Thyroid gland (tissue), 4 donors: Measurements from ENCODE around the gene RUSC1. TPM values are rescaled to one million over a fixed set of nuclear protein-coding genes. Genes with fewer than 3 reads are reported as not detected.
"Not testable (repeated sequence)": the region's sequence is repeated elsewhere in the genome, so short reads cannot be mapped to it uniquely, and the experiment has no call there.

ENCODE experiments used
- DNase-seq, 2 donors: peaks; one replicate each; pipeline ENCODE4 v3.0.0-alpha.2; 2019
- H3K27ac ChIP-seq, 3 donors: fragments of 200-600 bp; sonication (generic); 1 replicate in 2 of 3; 2 replicates in 1 of 3; pipeline ENCODE4 v1.5.1; 2016 to 2019; ENCODE audit warnings: mild to moderate bottlenecking in 1 of 3, moderate library complexity in 1 of 3
- H3K27me3 ChIP-seq: fragments of 200-600 bp; sonication (generic); one replicate; pipeline ENCODE4 v1.5.1; 2019
- H3K36me3 ChIP-seq, 2 donors: fragments of 200-600 bp; sonication (generic); one replicate each; pipeline ENCODE4 v1.5.1; 2016 to 2019
- H3K4me1 ChIP-seq, 2 donors: fragments of 200-600 bp; sonication (generic); one replicate each; pipeline ENCODE4 v1.5.1; 2017 to 2019
- H3K4me3 ChIP-seq, 3 donors: fragments of 200-600 bp; sonication (generic); replicated peaks in 1 of 3; 1 replicate in 2 of 3; 2 replicates in 1 of 3; pipeline ENCODE4 v1.5.1; 2016; ENCODE audit warnings: mild to moderate bottlenecking in 1 of 3
- H3K9me3 ChIP-seq: fragments of 200-600 bp; sonication (generic); one replicate; pipeline ENCODE4 v1.5.1; 2017
- CTCF ChIP-seq, 6 experiments: fragments of 200-600 bp in 3 of 6; fragments of 450-650 bp in 3 of 6; sonication (generic) in 3 of 6; IDR thresholded peaks; one replicate each; pipeline ENCODE4 v1.5.1; 2016 to 2019; ENCODE audit warnings: antibody characterized with exemption in 6 of 6, mild to moderate bottlenecking in 2 of 6, inconsistent platforms in 1 of 6, moderate library complexity in 1 of 6
- POLR2A ChIP-seq, 2 donors: fragments of 450-650 bp; IDR thresholded peaks; one replicate each; pipeline ENCODE4 v1.6.1; 2017; ENCODE audit warnings: antibody characterized with exemption in 2 of 2, mild to moderate bottlenecking in 2 of 2, moderate library complexity in 1 of 2
- WGBS, 2 donors: methylation state at CpG; one replicate each; pipeline ENCODE4 v1.1.5; 2017; 5-methylcytosine and 5-hydroxymethylcytosine counted together
- intact Hi-C: fragments of 100-400 bp; cut with DNase I; formaldehyde crosslinking; loops from one replicate; pipeline ENCODE4 v1.15.1; 2023
- total RNA-seq, 4 donors: library from RNA; depleted of rRNA; stranded (reverse); fragments of >200 nt; gene quantifications; one replicate each; pipeline ENCODE4 v1.2.3, GENCODE V29; 2016

RUSC1 gene
- total RNA-seq, 4 donors from 2014 or later = 14.9 to 20.1 (median 16.9) TPM

- H3K4me3 ChIP-seq = peak overlapping the region; percentile 66 to 84 (median 84)
- 4 to 12% methylated on average over 11 to 33 of the region's 59 CpGs for WGBS, 2 donors
- peaks cover 30 to 33% of the 10 kb centered on the region in 2 donors for H3K4me1 ChIP-seq
- peaks cover 0 to 10% of the 10 kb centered on the region in 2 donors for H3K36me3 ChIP-seq
- peak overlapping the region in 2 of 3 donors; percentile 13 to 97 for H3K27ac ChIP-seq
- no peak for TF ChIP-seq POLR2A (IDR thresholded peaks at IDR 0.05)
- peak in 5 of 6 experiments; percentile 32 to 48 (median 45) for TF ChIP-seq CTCF (IDR thresholded peaks at IDR 0.05)
- H3K9me3 ChIP-seq = no peaks in the 10 kb centered on the region
- peak; percentile 67 to 76 for DNase-seq
- intact Hi-C loops = loop anchor here (5.0 kb wide), 2 partner anchors 48 to 68 kb away; partner anchors contain the start of genes ENTREP3 and HCN3
- H3K27me3 ChIP-seq = no peaks in the 10 kb centered on the region
Measured at GRCh38 chr1:155324717-155325602, 4.3 kb downstream of the RUSC1 start.

- Histone ChIP-seq H3K27ac (peak overlapping the region in 2 of 3 donors; percentile 13 to 97), H3K4me3 (peak overlapping the region in 1 of 3 donors; percentile 84), H3K27me3 (no peaks in the 10 kb centered on the region), H3K36me3 (peaks cover 4 to 10% of the 10 kb centered on the region in 2 donors), H3K9me3 (no peaks in the 10 kb centered on the region), H3K4me1 (peaks cover 25 to 28% of the 10 kb centered on the region in 2 donors)
- DNase-seq = no peak
- TF ChIP-seq CTCF (IDR thresholded peaks at IDR 0.05) (no peak), POLR2A (IDR thresholded peaks at IDR 0.05) (no peak)
- intact Hi-C loops = no loop called here
- 32 to 39% methylated on average over 6 of the region's 6 CpGs for WGBS, 2 donors
Measured at GRCh38 chr1:155325603-155325893, 4.9 kb downstream of the RUSC1 start.

- H3K27ac ChIP-seq = no peak overlapping the region
- no peaks in the 10 kb centered on the region for H3K9me3 ChIP-seq
- intact Hi-C loops = no loop called here
- no peak overlapping the region for H3K4me3 ChIP-seq
- WGBS, 2 donors = 93 to 96% methylated on average over 6 of the region's 6 CpGs
- no peak for DNase-seq
- no peaks in the 10 kb centered on the region for H3K27me3 ChIP-seq
- H3K4me1 ChIP-seq = peaks cover 21 to 25% of the 10 kb centered on the region in 2 donors
- no peak for TF ChIP-seq CTCF (IDR thresholded peaks at IDR 0.05)
- TF ChIP-seq POLR2A (IDR thresholded peaks at IDR 0.05) = no peak
- H3K36me3 ChIP-seq = peaks cover 9 to 14% of the 10 kb centered on the region in 2 donors
Measured at GRCh38 chr1:155326020-155326526, 5.4 kb downstream of the RUSC1 start.

GRCh38 chr1:155326631-155327037 is 5.9 kb downstream of the RUSC1 start:
- Histone ChIP-seq H3K9me3 (no peaks in the 10 kb centered on the region), H3K27me3 (no peaks in the 10 kb centered on the region), H3K36me3 (peaks cover 13 to 18% of the 10 kb centered on the region in 2 donors), H3K4me1 (peaks cover 18 to 20% of the 10 kb centered on the region in 2 donors), H3K4me3 (no peak overlapping the region), H3K27ac (no peak overlapping the region)
- intact Hi-C loops = no loop called here
- TF ChIP-seq POLR2A (IDR thresholded peaks at IDR 0.05) = no peak
- TF ChIP-seq CTCF (IDR thresholded peaks at IDR 0.05) = no peak
- DNase-seq = no peak
- WGBS, 2 donors = 85 to 100% methylated on average over 1 to 6 of the region's 7 CpGs

- H3K4me3 ChIP-seq = no peak overlapping the region
- H3K9me3 ChIP-seq = no peaks in the 10 kb centered on the region
- H3K36me3 ChIP-seq = peaks cover 13 to 18% of the 10 kb centered on the region in 2 donors
- 89 to 91% methylated on average over 4 of the region's 4 CpGs for WGBS, 2 donors
- no peak for TF ChIP-seq POLR2A (IDR thresholded peaks at IDR 0.05)
- no peak for TF ChIP-seq CTCF (IDR thresholded peaks at IDR 0.05)
- no peak overlapping the region for H3K27ac ChIP-seq
- no peak for DNase-seq
- H3K4me1 ChIP-seq = peaks cover 7 to 9% of the 10 kb centered on the region in 2 donors
- intact Hi-C loops = no loop called here
- H3K27me3 ChIP-seq = no peaks in the 10 kb centered on the region
Measured at GRCh38 chr1:155327981-155328380, 7.3 kb downstream of the RUSC1 start.

- H3K9me3 ChIP-seq, intact Hi-C loops, H3K27me3 ChIP-seq, H3K4me3 ChIP-seq, DNase-seq, H3K4me1 ChIP-seq, H3K27ac ChIP-seq: not testable (repeated sequence)
- WGBS, 2 donors = 92 to 95% methylated on average over 7 of the region's 7 CpGs
- H3K36me3 ChIP-seq = peaks cover 13 to 24% of the 10 kb centered on the region in 2 donors
Measured at GRCh38 chr1:155328856-155329255, 8.2 kb downstream of the RUSC1 start.
